IMR-90 (cell line): ENCODE results near the gene DIP2B. TPM values are rescaled to one million over a fixed set of nuclear protein-coding genes. Genes with fewer than 3 reads are reported as not detected.

Experiments used
- ATAC-seq: fragments of 200-7000 bp; cut with Tn5 transposase; 2 replicates; pipeline ENCODE4 v1.9.1; 2020; ENCODE audit warnings: low read depth, mild to moderate bottlenecking, moderate library complexity
- BruUV-seq: library from RNA; stranded (reverse); fragments of 400-500 nt; replicated peaks from 2 replicates; lab custom pipeline; 2021; lab: Mats Ljungman, UMichigan
- CTCF ChIA-PET: fragments of 300-600 bp; formaldehyde crosslinking; extraction: SDS; loops from one replicate; lab custom pipeline; 2021; ENCODE audit warnings: antibody characterized with exemption; lab: Yijun Ruan, JAX
- POLR2A ChIA-PET: fragments of 300-600 bp; sonication (Branson Sonifier 250); formaldehyde crosslinking; loops from one replicate; lab custom pipeline; 2022; ENCODE audit warnings: antibody characterized with exemption; ENCODE audit not compliant: unreplicated experiment; lab: Charles Lee
- DNase-seq: peaks from one replicate; pipeline ENCODE4 v3.0.0; 2013
- H2AFZ ChIP-seq: replicated peaks from 2 replicates; pipeline ENCODE3; 2013; ENCODE audit warnings: low read length, mild to moderate bottlenecking; ENCODE audit not compliant: poor library complexity
- H2AK5ac ChIP-seq: 2 replicates; pipeline ENCODE4 v1.6.1; 2013; ENCODE audit warnings: low read depth, low read length, inconsistent platforms
- H2AK9ac ChIP-seq: replicated peaks from 2 replicates; pipeline ENCODE3; 2013; ENCODE audit warnings: mild to moderate bottlenecking, low read depth, low read length, moderate library complexity; ENCODE audit not compliant: poor library complexity
- H2BK120ac ChIP-seq: 2 replicates; pipeline ENCODE4 v1.6.1; 2013; ENCODE audit warnings: low read depth, low read length, inconsistent platforms
- H2BK15ac ChIP-seq: 3 replicates; pipeline ENCODE4 v1.6.1; 2013; ENCODE audit warnings: low read depth, low read length, inconsistent platforms
- H2BK20ac ChIP-seq: 2 replicates; pipeline ENCODE4 v1.6.1; 2013; ENCODE audit warnings: low read depth, mild to moderate bottlenecking, inconsistent platforms, low read length, moderate library complexity
- H2BK5ac ChIP-seq: 2 replicates; pipeline ENCODE4 v1.6.1; 2013; ENCODE audit warnings: mild to moderate bottlenecking, low read depth, low read length, inconsistent platforms; ENCODE audit not compliant: poor library complexity, severe bottlenecking
- H3K14ac ChIP-seq: replicated peaks from 2 replicates; pipeline ENCODE4 v1.6.1; 2013; ENCODE audit warnings: low read depth, low read length, inconsistent platforms
- H3K18ac ChIP-seq: 2 replicates; pipeline ENCODE4 v1.6.1; 2013; ENCODE audit warnings: low read depth, low read length, control low read depth
- H3K23ac ChIP-seq: 2 replicates; pipeline ENCODE4 v1.6.1; 2013; ENCODE audit warnings: low read depth, low read length, inconsistent platforms
- H3K27ac ChIP-seq: 2 replicates; pipeline ENCODE4 v1.5.1; 2013; ENCODE audit warnings: mild to moderate bottlenecking, control low read depth, low read length; ENCODE audit not compliant: insufficient read depth
- H3K27me3 ChIP-seq: 2 replicates; pipeline ENCODE4 v1.6.1; 2013; ENCODE audit warnings: low read length; ENCODE audit not compliant: control insufficient read depth, insufficient read depth
- H3K36me3 ChIP-seq: 2 replicates; pipeline ENCODE4 v1.6.1; 2013; ENCODE audit warnings: low read length, mixed read lengths; ENCODE audit not compliant: control insufficient read depth, insufficient read depth
- H3K4ac ChIP-seq: 2 replicates; pipeline ENCODE4 v1.6.1; 2013; ENCODE audit warnings: low read depth, low read length, inconsistent platforms
- H3K4me1 ChIP-seq: 2 replicates; pipeline ENCODE4 v1.6.1; 2013; ENCODE audit warnings: low read length, mixed read lengths; ENCODE audit not compliant: control insufficient read depth, insufficient read depth
- H3K4me2 ChIP-seq: 2 replicates; pipeline ENCODE4 v1.6.1; 2013; ENCODE audit warnings: low read depth, mild to moderate bottlenecking, control low read depth, low read length, moderate library complexity
- H3K4me3 ChIP-seq: 2 replicates; pipeline ENCODE4 v1.5.1; 2013; ENCODE audit warnings: low read depth, mild to moderate bottlenecking, control low read depth, low read length, moderate library complexity; ENCODE audit not compliant: insufficient read depth
- H3K56ac ChIP-seq: 2 replicates; pipeline ENCODE4 v1.6.1; 2013; ENCODE audit warnings: low read length, inconsistent platforms; ENCODE audit not compliant: insufficient read depth; ENCODE audit errors: extremely low read depth
- H3K79me1 ChIP-seq, 2 experiments: 2 replicates each; pipeline ENCODE4 v1.6.1; 2013; ENCODE audit warnings: low read length in 2 of 2, inconsistent platforms in 1 of 2, low read depth in 1 of 2
- H3K9ac ChIP-seq: 2 replicates; pipeline ENCODE4 v1.6.1; 2013; ENCODE audit warnings: low read depth, low read length, control low read depth
- H3K9me1 ChIP-seq: 2 replicates; pipeline ENCODE4 v1.6.1; 2013; ENCODE audit warnings: low read length, inconsistent platforms; ENCODE audit not compliant: insufficient read depth
- H3K9me3 ChIP-seq: 2 replicates; pipeline ENCODE4 v1.6.1; 2013; ENCODE audit warnings: low read length; ENCODE audit not compliant: control insufficient read depth, insufficient read depth
- H4K20me1 ChIP-seq: 2 replicates; pipeline ENCODE4 v1.6.1; 2013; ENCODE audit warnings: low read length, inconsistent platforms; ENCODE audit not compliant: insufficient read depth
- H4K5ac ChIP-seq: 2 replicates; pipeline ENCODE4 v1.6.1; 2013; ENCODE audit warnings: mild to moderate bottlenecking, low read depth, low read length, control low read depth
- H4K8ac ChIP-seq, 2 experiments: 2 replicates each; pipeline ENCODE4 v1.6.1; 2013; ENCODE audit warnings: low read depth in 2 of 2, low read length in 2 of 2, control low read depth in 1 of 2, inconsistent platforms in 1 of 2
- H4K91ac ChIP-seq: 2 replicates; pipeline ENCODE4 v1.6.1; 2013; ENCODE audit warnings: low read depth, low read length, inconsistent platforms; ENCODE audit not compliant: insufficient read depth
- CEBPB ChIP-seq: IDR thresholded peaks from 2 replicates; pipeline ENCODE4 v1.6.1; 2012; ENCODE audit warnings: low read depth, low read length, improper control_type of control experiment
- MAFK ChIP-seq: IDR thresholded peaks from 2 replicates; pipeline ENCODE4 v1.6.1; 2012; ENCODE audit warnings: low read depth, low read length, improper control_type of control experiment
- SMC3 ChIP-seq: fragments of 150-350 bp; IDR thresholded peaks from 2 replicates; pipeline ENCODE4 v1.6.1; 2016; ENCODE audit warnings: low read depth, mild to moderate bottlenecking, antibody characterized with exemption, low read length, moderate library complexity
- WGBS, 2 experiments: methylation state at CpG; one replicate each; pipeline versions ENCODE4 v1.1.5 to v1.1.7; 2013; ENCODE audit warnings: missing lambda C conversion rate in 2 of 2; ENCODE audit not compliant: insufficient read length in 1 of 2; ENCODE audit errors: extremely low coverage in 2 of 2; 5-methylcytosine and 5-hydroxymethylcytosine counted together
- dilution Hi-C: fragments of 300-500 bp; cut with HindIII; formaldehyde crosslinking; loops from one replicate; pipeline ENCODE4 v1.14.3; 2018; ENCODE audit warnings: low sequenced_read_pairs; ENCODE audit not compliant: unreplicated experiment
- in situ Hi-C: fragments of 300-500 bp; cut with MboI; formaldehyde crosslinking; loops from 3 replicates; pipeline ENCODE4 v1.14.3; 2019; ENCODE audit warnings: low sequenced_read_pairs, inconsistent platforms, mixed read lengths
- intact Hi-C: fragments of 100-400 bp; cut with micrococcal nuclease; formaldehyde crosslinking; loops from 2 replicates; pipeline ENCODE4 v1.10.0; 2022
- polyA plus RNA-seq, 3 experiments: library from polyadenylated mRNA; depleted of rRNA; stranded (reverse); fragments of >200 nt; gene quantifications; 2 replicates each; pipeline ENCODE4 v1.2.3, GENCODE V29; 2012; ENCODE audit warnings: low replicate concordance in 1 of 3
- total RNA-seq: library from RNA; depleted of rRNA; stranded (reverse); fragments of >200 nt; gene quantifications from 2 replicates; pipeline ENCODE4 v1.2.3, GENCODE V29; 2012
- TF ChIP-seq, protein P1 (sequence below): conservative IDR thresholded peaks from 2 replicates; pipeline ENCODE4 v1.5.1; 2012; ENCODE audit warnings: mild to moderate bottlenecking, low read depth, low read length, improper control_type of control experiment

DIP2B gene
- total and polyA plus RNA-seq, 2 of the 4 experiments (the other 2 are of a cell fraction): 7.7 to 12.9 TPM

- Histone ChIP-seq H3K18ac (no peak overlapping the region), H3K27me3 (no peaks in the 10 kb centered on the region), H3K9ac (no peak overlapping the region), H3K56ac (no peak overlapping the region), H3K4me2 (no peak overlapping the region), H3K14ac (no peak overlapping the region), H3K4ac (no peak overlapping the region), H2BK120ac (no peak overlapping the region), H2AFZ (no peak overlapping the region), H2BK15ac (no peak overlapping the region), H4K20me1 (peaks cover 24% of the 10 kb centered on the region), H2BK20ac (no peak overlapping the region), H3K36me3 (no peaks in the 10 kb centered on the region), H3K9me3 (no peaks in the 10 kb centered on the region), H3K4me1 (peaks cover 11% of the 10 kb centered on the region), H3K79me1 (peaks cover 35 to 76% of the 10 kb centered on the region in 2 experiments), H4K5ac (no peak overlapping the region), H3K4me3 (no peak overlapping the region), H2AK5ac (no peak overlapping the region), H2AK9ac (no peak overlapping the region), H3K23ac (no peak overlapping the region), H3K9me1 (peaks cover 16% of the 10 kb centered on the region), H2BK5ac (no peak overlapping the region), H4K91ac (no peak overlapping the region), H3K27ac (no peak overlapping the region), H4K8ac (no peak overlapping the region)
- intact Hi-C loops (no loop called here), dilution Hi-C loops (no loop called here), in situ Hi-C loops (no loop called here)
- ChIA-PET POLR2A (no interaction called here), CTCF (no interaction called here)
- DNase-seq (no peak), ATAC-seq (no peak)
- 100% methylated on average over 1 of the region's 1 CpG; no CpG with 5 or more reads in 1 of the 2 experiments for WGBS, 2 experiments
- no TSS peak for BruUV-seq
- TF ChIP-seq, protein P1, sequence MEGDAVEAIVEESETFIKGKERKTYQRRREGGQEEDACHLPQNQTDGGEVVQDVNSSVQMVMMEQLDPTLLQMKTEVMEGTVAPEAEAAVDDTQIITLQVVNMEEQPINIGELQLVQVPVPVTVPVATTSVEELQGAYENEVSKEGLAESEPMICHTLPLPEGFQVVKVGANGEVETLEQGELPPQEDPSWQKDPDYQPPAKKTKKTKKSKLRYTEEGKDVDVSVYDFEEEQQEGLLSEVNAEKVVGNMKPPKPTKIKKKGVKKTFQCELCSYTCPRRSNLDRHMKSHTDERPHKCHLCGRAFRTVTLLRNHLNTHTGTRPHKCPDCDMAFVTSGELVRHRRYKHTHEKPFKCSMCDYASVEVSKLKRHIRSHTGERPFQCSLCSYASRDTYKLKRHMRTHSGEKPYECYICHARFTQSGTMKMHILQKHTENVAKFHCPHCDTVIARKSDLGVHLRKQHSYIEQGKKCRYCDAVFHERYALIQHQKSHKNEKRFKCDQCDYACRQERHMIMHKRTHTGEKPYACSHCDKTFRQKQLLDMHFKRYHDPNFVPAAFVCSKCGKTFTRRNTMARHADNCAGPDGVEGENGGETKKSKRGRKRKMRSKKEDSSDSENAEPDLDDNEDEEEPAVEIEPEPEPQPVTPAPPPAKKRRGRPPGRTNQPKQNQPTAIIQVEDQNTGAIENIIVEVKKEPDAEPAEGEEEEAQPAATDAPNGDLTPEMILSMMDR: no peak
- TF ChIP-seq SMC3 (no peak), MAFK (no peak), CEBPB (no peak)
Measured at GRCh38 chr12:50528800-50529199, 24.0 kb downstream of the DIP2B start.
